Left renal cortex interstitium (tissue), 4 donors: ENCODE data around the gene PCCA. TPM values are rescaled to one million over a fixed set of nuclear protein-coding genes. Genes with fewer than 3 reads are reported as not detected.
"Not testable (repeated sequence)": the region's sequence is repeated elsewhere in the genome, so short reads cannot be mapped to it uniquely, and the experiment has no call there.

Experiments used
- DNase-seq, 4 donors: peaks; one replicate each; pipeline ENCODE4 v3.0.0-alpha.2; 2013; ENCODE audit warnings: low read depth in 4 of 4, low spot score in 2 of 4, missing footprints in 1 of 4
- polyA plus RNA-seq, 4 donors: library from polyadenylated mRNA; unstranded; fragments of 120-200 nt; gene quantifications; one replicate each; pipeline ENCODE4 v1.2.1, GENCODE V29; 2013; ENCODE audit not compliant: insufficient read length in 4 of 4

The PCCA gene
- polyA plus RNA-seq, 4 donors, result 45.1 to 66.6 (median 54.9) TPM

DNA sequence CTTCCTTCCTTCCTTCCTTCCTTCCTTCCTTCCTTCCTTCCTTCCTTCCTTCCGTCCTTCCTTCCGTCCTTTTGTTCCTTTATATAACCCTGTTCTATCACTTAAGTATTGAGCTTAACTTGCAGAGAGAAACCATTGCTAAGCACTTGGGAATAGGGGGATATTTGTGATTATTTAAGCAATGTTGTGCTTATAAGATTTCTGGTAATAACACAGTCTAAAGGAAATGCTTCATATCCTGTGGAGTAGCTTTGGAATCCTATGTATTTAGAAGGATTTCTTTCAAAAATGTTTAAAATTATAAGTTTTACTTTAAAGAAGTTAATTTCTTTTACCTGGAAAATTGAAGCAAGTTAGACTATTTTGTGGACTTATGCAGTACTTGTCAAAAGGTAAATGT, 209.8 kb downstream of the PCCA start:
- DNase-seq, result no peak

DNA sequence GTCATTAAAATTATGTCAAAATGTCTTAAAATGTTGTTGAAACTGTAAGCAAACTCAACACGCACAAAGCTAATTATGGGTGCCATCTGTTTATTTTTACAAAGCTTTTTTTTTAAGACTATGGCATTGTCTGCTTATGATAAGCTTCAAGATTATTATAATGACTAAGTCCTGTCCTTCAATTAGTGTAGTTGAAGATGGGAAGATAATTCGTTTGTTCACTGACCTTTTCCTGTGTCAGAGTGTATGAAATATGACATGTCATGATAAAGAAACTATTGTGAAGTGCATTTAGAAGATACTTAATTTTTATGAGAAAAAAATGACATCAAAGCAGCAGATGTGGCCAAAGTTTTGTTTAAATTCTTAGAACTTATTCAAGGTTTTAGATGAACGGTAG, 211.3 kb downstream of the PCCA start:
- no peak for DNase-seq

DNA sequence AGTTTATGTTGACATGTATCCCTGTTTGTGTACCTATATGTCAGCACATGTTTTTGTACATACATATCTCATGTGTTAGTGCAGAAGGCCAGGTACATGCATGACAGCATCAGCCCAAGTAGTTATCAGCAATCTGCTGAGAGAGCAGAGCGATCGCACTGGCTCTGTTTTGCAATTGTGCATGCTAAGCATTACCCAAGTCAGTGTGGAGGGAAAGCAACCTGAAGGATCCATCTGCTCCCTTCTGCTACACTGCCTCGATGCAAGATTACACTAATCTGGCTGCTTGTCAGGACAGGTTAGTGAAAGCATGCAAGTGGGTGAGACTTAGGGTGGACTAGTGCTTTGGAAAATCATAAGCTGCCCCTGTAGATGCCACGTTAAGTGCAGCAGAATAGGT, 211.8 kb downstream of the PCCA start:
- DNase-seq, result no peak

DNA sequence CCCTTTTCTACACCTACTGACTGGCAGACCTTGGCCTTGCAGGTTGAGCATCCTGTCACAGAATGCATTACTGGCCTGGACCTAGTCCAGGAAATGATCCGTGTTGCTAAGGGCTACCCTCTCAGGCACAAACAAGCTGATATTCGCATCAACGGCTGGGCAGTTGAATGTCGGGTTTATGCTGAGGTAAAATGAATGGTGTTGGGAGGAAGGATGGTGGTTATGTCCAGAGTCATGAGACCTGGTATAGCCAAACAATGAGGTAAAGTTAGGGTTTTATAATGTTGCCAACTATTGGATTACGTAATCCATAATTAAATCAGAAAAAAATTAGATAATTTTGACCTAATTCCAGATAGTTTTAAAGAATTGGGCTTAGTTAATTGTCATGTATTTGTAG, 212.5 kb downstream of the PCCA start:
- DNase-seq, result no peak

DNA sequence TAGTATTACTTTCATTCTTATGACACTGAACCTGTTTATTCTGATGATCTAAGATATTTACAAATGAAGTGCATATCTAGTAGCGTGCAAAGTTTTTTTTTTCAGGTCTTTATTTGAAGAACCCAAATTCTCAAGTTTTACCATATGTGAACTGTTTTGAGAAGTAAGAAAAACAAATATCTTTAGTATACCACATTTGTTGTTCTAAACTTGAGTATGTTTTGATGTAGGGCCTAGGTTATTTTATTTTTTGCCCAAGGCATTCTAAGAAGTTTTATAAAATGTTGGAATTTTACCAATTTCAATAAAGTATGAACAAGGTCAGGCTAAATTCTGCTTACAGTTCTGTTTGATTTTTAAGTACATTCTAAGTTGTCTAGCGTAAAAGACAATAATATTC, 213.5 kb downstream of the PCCA start:
- no peak for DNase-seq

DNA sequence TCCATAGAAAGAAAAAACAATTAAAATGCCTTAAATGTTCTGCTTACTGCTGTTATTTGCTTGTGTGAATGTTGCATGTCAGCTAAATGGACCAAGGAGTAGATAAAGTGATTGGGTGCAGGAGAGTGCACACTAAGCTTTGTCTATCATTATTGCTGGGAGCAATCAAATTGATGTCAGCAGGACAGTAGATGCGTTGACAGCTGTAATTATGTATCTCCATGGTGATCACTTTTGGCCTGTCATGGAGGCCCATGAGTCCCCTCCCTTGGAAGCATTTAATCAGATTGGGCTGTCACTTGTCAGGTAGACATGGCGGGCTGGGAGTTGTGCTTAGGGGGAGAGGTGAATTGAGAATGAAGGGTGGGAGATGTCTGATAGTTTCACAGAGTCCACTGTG, 215.3 kb downstream of the PCCA start:
- DNase-seq, result no peak

DNA sequence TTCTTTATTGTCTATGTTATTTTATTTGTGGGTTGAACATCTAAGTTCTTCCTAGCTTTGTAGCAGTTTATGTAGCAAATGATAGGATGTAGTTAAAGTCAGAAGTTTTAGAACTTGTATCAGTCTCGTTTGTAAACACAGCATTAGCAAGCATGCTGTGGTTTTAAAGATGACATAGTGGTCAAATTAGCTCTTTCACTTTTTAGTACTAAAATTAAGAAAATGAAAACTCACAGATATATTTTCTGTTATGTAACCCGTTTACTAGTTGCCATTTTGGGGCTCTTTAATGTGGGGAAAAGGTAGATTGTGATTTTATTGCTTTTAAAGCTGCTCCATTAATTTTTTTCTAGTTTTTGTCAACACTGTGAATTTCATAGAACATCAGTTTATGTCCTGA, 216.5 kb downstream of the PCCA start:
- DNase-seq, result no peak

DNA sequence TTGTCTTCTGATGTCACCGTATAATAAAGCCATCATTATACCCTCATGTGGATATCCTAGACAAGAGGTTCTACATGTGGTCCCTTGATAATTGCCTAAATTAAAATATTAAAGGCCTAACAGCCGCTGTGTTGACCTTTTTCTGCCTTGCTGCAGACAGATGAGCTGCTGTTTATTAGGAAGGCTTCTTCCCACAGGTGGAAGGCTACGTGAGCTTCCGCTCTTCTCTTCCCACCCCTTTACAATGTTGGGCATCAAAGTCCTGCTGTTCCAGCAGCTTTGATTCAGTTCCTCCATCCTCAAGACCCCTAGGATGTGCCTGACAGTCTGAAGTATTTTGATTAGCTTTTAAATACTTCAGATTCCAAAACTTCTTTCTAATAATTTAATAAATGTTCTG, 217.1 kb downstream of the PCCA start:
- DNase-seq, result no peak

DNA sequence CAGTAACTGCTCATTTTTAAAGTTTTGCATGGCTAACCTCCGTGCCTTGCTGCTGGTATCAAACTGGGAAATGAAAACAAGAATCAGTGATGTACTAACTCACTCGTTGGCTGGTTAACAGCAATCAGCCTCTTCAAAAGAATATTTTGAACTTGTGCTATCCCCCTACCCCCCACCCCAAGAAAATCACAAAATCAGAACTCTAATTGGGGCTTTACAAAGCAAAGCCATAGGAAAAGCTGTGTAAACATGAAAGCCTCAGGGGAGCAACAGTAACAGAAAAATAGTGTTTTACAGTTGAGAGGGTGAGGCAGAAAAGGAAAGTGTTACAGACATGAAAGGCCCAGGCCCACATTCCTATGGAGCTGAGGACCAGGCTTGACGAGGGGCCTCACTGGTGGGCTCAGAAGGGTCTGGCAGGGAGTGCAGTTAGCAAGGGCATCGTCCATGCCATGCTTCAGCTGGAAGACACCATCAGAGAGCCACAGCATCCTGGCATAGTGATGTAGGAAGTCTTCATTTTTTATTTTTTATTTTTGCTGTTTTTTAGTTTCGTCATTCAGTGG, 217.6 kb downstream of the PCCA start:
- DNase-seq, result no peak

DNA sequence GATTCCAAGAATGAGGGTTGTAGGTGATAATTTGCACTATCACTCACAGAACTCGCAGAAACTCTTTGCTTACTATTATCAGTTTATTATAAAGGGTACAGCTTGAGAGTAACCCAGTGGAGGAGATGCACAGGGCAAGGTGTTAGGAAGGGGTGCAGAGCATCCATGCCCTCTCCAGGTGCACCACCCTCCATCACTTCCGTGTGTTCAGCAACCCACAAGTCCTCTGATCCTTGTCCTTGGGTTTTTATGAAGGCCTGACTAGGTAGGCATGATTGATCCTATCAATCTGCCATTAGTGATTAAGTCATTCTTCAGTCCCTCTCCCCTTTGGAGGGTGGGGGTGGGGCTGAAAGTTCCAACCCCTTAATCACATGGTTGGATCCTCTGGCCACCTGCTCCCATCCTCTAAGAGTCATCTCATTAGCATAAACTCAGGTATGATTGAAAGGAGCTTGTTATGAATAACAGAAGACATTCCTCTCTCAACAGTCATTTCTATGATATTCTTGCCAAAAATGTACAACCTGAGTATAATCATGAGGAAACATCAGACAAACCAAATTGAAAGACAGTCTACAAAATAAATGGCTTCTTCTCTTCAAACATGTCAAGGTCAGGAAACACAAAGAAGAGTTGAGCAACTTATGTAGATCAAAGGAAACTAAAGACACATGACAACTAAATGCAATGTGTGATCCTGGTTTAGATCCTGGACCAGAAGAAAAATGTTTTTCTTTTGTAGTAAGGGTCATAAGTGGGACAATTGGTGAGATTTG, 225.4 kb downstream of the PCCA start:
- no peak for DNase-seq

DNA sequence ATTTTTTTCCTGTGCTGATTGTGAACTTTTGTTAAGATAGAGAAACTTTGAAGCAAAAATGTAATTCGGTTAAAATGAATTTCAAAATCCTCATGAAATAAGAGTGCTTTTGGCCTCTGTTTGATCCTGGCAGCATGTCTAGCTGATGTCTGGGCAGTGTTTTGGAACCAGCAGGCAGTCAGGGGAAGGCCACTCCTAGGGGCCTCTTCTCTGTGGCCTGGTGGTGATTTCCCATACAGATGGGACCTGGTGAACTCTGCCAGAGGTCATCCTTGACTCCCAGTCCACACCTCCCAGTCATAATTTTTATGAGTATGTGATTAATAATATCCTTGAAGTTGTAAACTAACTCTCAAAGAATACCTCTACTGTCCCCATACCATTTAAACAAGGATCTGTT, 226.6 kb downstream of the PCCA start:
- no peak for DNase-seq

DNA sequence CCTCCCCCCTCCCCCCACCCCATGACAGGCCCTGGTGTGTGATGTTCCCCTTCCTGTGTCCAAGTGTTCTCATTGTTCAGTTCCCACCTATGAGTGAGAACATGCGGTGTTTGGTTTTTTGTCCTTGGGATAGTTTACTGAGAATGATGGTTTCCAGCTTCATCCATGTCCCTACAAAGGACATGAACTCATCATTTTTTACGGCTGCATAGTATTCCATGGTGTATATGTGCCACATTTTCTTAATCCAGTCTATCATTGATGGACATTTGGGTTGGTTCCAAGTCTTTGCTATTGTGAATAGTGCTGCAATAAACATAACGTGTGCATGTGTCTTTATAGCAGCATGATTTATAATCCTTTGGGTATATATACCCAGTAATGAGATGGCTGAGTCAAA, 229.6 kb downstream of the PCCA start:
- not testable (repeated sequence) for DNase-seq

DNA sequence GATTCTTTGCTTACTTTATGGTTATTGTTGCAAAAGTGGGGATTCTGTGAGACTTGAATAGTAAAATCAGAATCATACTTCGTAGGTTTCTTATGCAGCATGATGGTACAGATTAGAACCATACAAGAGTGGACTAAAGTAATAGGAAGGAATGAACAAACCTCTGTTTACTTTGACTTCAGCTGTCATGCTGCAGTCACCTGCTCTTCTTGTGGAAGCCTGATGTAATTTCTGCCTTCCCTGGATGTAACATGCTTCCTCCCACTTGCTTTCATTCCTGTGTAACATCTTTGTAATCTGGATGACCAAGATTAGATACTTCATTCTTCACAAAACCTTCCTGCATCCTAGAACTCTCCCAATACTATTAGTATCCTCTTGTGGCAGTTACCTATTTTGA, 235.0 kb downstream of the PCCA start:
- DNase-seq, result no peak

DNA sequence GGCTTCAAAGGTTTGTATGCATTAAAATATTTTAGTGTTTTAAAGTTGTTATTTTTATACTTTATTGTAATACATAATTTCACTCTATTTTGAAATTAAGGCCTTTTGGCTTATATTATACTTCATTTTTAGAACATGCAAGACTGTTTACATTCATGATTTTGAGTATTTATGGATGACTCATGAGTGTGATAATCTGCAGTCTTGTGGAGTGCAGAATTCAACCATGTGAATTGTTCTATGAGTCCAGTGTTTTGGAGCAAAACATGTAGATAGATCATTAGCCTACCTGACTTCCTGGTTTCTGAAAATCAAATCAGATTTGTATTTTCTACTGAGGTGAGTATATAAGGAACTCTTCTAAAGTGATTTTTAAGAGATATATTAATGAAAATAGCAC, 241.8 kb downstream of the PCCA start:
- no peak for DNase-seq

DNA sequence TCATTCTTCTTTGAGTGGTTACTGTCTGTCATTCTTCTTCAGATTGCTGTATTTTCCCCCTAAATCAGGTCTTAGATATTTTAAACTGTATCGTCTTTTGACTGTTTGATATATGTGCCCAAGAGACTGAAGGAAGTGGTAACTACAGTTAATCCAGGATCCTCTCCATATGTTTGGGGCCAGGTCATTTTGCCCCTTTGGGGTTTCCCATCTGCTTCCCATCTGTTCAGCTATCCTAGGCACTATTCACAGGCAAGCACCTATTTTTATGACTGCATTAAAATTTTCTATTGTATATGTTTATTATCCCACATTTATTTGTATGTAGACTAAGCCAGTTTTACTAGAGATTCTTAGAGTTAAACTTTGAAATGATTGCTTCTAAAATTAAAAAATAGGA, 244.2 kb downstream of the PCCA start:
- DNase-seq, result no peak

DNA sequence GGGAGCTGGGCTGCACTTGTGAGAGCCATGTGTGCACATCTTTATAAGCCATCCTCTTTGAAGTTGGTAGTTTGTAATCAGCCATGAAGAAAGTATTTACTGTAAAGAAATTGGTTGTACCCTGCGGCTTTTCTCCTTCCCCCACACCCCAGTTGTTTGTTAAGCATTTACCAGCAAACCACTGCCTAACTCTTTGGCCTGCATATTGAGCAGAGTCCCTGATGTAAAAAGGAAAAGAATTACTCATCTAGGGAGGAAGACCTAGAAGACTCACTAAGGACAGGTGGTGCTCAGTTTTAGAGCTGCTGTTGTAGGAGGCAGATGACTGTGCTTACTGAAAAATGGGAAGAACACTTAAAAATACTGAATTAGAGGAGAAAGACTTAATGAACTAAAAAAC, 245.3 kb downstream of the PCCA start:
- no peak for DNase-seq

DNA sequence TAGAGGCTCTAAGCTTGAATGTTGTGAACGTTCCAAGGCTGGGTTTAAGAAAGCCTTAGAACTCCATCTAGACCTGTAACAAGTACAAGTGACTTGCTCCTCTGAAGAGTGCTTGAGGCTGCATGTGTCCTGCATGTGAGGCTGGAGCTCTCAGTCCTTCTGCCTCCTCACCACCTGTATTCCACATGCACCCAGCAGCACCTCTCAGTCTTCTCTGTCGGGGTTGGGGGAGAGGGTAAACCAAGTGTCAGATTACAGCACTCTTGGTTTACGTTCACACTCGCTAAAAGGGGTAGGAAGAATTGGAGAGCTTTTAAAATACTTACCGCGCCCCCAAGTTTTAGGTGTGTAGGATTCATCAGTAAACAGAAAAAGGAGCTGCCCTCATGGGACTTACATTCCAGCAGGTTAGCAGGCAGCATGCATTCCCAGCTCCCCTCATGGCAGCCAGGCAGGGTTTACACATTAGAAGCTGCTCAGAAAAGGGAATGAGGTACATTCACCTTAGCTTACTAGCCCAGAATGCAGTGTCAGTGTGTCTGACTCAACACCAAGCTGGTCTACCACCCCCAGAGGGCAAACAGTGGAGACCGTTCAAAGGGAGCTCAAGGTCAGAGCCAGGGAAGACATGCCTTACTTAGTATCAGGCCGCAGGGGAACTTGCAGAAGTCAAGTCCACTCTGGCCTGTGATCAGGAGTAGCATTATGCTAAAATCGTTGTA, 248.1 kb downstream of the PCCA start:
- DNase-seq, result no peak

DNA sequence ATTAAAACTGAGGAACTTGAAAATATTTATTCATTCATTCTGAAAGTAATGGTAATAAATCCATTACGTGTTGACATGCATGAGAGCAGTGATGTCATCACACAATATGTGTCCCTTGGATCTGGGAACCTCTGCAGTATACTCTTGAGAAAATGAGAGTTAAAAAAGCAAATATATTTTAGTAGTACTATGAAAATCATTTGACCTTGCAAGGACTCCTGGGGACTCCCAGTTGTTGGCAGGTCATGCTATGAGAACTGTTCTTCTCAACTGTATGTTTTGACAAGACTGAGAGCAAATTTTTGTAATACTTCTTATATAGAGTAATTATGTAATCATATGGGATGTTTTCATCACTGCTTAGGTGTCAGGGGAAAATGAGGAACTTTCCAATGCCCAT, 249.4 kb downstream of the PCCA start:
- no peak for DNase-seq

DNA sequence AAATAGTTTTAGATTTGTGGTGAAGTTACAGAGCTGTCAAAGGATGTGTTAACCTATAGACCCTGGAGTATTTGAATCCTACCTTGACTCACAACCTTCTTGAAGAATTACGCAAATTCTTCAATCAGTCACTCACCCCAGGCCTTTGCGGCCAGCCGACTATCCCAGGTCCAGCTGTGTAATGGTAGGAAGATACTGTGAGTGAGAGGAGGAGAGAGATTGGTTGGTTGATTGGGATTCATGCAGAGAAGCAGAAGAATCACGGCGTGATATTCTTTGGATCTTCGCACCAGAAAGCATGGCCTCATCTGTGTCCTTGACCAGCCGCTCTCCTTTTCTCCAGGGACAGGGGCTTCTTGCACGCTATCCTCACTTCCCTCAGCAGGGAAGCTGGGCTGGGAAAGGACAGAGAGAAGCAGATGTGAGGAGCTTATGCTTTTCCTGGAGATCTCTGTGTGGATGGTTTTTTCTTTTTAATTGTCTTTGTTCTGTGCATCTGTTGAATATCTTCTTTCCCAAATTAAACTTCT, 250.6 kb downstream of the PCCA start:
- no peak for DNase-seq

DNA sequence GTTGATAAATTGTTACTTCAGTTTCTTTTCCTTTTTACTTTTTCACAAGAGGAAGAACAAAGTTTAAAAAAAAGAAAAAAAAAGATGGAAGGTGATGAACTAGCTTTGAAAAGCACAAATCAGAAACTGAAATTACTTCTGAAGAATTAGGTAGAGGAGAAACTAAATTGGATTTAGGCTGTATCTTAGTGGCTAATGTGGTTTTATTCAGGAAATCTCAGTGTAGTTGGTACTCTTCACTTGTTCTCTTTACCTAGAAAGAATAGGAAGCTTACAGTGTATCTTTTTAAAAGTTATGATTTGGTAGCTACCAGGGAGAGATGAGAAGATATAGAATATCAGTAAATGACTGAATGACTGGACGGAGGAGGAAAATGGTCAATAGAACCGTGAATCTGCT, 252.0 kb downstream of the PCCA start:
- DNase-seq, result no peak

DNA sequence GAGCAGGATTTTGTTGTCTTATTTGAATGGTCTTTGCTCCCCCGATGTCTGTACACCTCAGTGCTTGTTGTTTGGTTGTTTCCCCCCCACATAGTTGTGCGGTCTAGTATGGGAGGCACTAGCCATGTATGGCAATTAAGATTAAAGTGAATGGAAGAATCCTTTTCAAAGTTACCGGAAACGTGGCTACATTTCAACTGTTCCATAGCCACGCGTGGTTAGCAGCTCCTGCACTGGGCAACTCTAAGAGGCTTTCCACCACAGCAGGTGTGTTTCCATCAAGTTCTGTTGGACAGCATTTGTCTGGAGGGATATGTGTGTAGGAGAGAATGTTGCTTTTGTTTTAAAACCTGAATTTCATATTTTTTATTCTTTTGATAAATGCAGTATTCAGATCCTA, 252.4 kb downstream of the PCCA start:
- no peak for DNase-seq

DNA sequence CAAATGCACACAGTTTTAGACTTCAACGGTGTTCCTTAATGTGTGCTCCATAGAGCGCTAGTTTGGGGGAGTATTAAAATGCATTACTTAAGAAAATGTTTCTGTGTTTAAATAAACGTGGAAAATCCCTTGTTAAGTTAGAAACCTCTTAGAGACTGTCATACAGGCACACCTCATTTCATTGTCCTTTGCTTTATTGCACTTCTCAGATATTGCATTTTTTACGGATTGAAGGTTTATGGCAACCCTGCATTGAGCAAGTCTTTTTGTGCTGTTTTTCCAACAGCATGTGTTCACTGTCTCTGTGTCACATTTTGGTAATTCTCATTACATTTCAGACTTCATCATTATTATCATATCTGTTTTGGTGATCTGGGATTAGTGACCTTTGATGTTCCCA, 255.7 kb downstream of the PCCA start:
- no peak for DNase-seq
